Muscle of arm (tissue), 12 donors: Measurements from ENCODE around the gene RAI14. TPM values are rescaled to one million over a fixed set of nuclear protein-coding genes. Genes with fewer than 3 reads are reported as not detected.
"Not testable (repeated sequence)": the region's sequence is repeated elsewhere in the genome, so short reads cannot be mapped to it uniquely, and the experiment has no call there.

ENCODE experiments used
- DNase-seq: peaks from one replicate; pipeline ENCODE4 v3.0.0-alpha.2; 2013
- polyA plus RNA-seq, 12 donors: library from polyadenylated mRNA; unstranded; fragments of 120-200 nt; gene quantifications; one replicate each; pipeline ENCODE4 v1.2.1, GENCODE V29; 2013; ENCODE audit not compliant: insufficient read length in 12 of 12

The RAI14 gene
- polyA plus RNA-seq, 12 donors = 12.9 to 63.0 (median 27.0) TPM; not detected in 1

- DNase-seq = not testable (repeated sequence)
Observed at GRCh38 chr5:34727166-34727749, 71.1 kb downstream of the RAI14 start.

DNA sequence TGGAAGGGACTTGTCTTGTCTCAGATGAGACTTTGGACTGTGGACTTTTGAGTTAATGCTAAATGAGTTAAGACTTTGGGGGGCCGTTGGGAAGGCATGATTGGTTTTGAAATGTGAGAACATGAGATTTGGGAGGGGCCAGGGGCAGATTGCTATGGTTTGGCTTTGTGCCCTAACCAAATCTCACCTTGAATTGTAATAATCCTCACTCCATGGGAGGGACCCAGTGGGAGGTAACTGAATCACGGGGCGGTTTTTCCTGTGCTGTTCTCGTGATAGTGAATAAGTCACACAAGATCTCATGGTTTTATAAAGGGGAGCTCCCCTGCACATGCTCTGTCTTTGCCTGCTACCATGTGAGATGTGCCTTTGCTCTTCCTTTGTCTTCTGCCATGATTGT is 72.1 kb downstream of the RAI14 start:
- no peak for DNase-seq

DNA sequence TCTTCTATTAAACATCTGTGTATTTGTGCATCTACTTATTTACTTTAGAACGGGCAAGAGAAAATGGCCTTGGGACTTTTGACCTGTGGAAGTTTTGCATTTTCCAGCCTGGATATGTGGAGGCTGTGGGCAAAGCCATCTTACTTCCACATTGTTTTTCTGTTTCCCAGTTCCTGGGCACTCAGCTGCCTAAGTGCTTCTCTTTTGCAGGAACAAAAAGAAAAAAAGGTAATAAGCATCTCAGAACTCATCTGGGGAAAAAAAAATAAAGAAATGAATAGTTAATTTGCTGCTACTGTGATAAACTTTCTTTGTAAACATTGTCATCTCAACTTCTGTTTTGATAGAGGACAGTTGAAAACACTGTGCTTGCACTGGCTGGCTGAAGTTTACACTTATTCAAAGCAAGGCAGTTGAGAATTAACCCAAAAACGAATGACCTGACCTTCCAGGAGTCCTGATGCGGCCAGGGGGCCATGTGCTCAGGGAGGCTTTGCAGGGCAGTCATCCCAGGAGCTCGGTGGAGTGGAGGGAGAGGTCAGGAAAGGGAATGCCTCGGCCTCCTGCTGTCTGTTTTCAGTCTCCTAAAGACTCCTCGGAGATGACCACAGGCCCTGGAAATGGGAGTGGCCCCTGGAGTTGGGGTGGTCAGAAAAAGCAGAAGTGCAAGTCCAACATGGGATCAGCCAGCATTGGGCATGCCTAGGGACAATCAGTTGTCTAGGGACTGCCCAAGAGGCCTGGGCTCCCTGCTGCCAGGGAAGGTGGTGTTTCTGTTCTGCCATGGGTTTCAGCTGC is 75.5 kb downstream of the RAI14 start:
- DNase-seq = no peak

DNA sequence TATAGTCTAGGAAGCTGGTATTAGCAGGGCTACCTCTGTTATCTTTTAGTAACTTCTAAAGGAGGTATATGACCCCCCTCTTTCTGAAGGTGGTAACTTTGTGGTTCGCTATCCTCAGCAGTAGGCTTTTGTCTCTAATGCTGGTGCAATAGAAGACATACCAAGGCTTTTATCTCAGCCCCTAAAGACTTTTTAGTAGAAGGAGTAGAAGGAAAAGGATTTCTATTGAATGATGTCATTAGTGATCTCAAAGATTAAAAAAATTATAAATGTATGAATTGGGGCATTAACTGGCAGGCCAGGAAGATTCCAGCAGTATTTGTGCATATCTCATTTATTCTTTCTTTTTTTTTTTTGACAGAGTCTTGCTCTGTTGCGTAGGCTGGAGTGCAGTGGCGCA is 78.2 kb downstream of the RAI14 start:
- DNase-seq = no peak

- DNase-seq = no peak
Observed at GRCh38 chr5:34735491-34736426, 79.6 kb downstream of the RAI14 start.

- DNase-seq = no peak
Observed at GRCh38 chr5:34736445-34737115, 80.5 kb downstream of the RAI14 start.

GRCh38 chr5:34737731-34738130 is 81.6 kb downstream of the RAI14 start:
- no peak for DNase-seq

GRCh38 chr5:34738381-34738780 is 82.3 kb downstream of the RAI14 start:
- DNase-seq = no peak

DNA sequence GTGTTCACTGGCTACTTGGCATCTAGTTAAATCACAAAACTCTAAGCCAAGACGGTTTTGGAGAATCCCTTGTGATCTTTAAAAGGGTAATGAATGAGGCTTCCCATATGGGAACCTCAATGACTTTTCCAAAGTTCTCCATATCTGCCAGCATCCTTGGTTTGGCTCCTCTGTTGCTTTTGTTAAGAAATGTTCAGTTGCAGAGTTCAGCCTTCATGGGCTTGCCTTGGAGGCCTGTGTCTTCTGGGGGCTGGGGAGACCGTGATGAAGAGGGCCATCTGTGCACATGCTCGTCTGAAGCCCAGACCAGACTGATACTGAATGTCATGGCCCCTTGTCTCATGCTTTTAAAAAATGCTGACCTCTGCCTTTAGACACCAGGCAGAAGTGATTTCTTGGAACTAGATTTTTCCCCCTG is 84.3 kb downstream of the RAI14 start:
- peak; percentile 54 for DNase-seq

DNA sequence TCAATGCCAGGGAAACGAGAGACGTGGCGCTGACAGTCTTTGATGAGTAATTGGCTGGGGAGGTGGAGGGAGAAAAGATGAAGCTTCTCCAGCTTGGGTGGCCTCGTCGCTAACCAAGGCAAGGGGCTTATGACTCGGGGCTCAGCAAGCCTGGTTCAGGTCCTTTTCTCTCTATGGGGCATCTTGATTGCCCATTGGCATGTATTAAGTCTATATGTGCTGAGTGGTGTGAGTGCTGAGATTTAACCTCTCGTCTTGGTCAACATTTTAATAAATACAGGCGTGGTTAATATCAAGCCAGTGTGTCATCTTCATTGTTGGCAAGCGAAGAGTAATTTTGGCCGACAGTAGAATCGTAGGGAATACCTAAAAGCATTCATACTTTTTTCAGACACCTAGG is 85.9 kb downstream of the RAI14 start:
- no peak for DNase-seq

- DNase-seq = no peak
Observed at GRCh38 chr5:34743878-34744277, 87.8 kb downstream of the RAI14 start.

DNA sequence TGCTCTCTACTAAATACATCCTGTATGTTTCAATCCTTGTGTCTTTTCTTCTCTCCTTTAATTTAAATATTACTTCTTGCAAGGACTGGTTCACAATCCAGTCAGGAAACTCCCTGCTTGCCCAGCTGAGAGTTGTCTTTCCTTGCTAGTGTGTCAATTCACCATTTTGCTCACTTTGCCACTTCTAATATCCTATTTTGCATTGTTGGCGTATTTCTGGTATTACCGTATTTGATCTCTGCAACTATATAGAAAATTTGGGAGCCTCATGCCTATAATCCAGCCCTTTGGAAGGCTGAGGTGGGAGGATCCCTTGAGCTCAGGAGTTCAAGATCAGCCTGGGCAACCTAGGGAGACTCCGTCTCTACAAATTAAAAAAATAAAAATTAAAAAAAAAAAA is 92.3 kb downstream of the RAI14 start:
- DNase-seq = no peak

GRCh38 chr5:34749431-34749873 is 93.3 kb downstream of the RAI14 start:
- no peak for DNase-seq

GRCh38 chr5:34750206-34750605 is 94.1 kb downstream of the RAI14 start:
- no peak for DNase-seq

- DNase-seq = no peak
Observed at GRCh38 chr5:34751807-34752736, 95.9 kb downstream of the RAI14 start.

GRCh38 chr5:34753236-34753635 is 97.1 kb downstream of the RAI14 start:
- DNase-seq = not testable (repeated sequence)

GRCh38 chr5:34755926-34756325 is 99.8 kb downstream of the RAI14 start:
- DNase-seq = no peak

GRCh38 chr5:34756781-34757624 is 100.9 kb downstream of the RAI14 start:
- no peak for DNase-seq

GRCh38 chr5:34758514-34758913 is 102.4 kb downstream of the RAI14 start:
- DNase-seq = no peak

GRCh38 chr5:34759213-34759612 is 103.1 kb downstream of the RAI14 start:
- DNase-seq = not testable (repeated sequence)
